ENCODE measurements around the gene MYH16. TPM values are rescaled to one million over a fixed set of nuclear protein-coding genes. Genes with fewer than 3 reads are reported as not detected.

MYH16 gene
- total and polyA plus RNA-seq, 5 experiments from 2014 or later = not detected

- no peaks in the 10 kb centered on the region for H3K4me1 Mint-ChIP-seq
- H3K27me3 Mint-ChIP-seq = peaks cover 0 to 11% (median 5%) of the 10 kb centered on the region in 5 donors
- H3K36me3 Mint-ChIP-seq = no peaks in the 10 kb centered on the region
- no peak overlapping the region for H3K4me3 Mint-ChIP-seq
- ATAC-seq (no peak), DNase-seq (no peak)
- H3K9me3 Mint-ChIP-seq = no peaks in the 10 kb centered on the region
- POLR2A ChIA-PET = no interaction called here
- H3K27ac Mint-ChIP-seq = peak overlapping the region in 1 of 10 donors; percentile 45
These were observed 27.7 kb upstream of the MYH16 start for GRCh38 chr7:99244939-99245338.

GRCh38 chr7:99248391-99249095, 24.1 kb upstream of the MYH16 start:
- Mint-ChIP-seq H3K27ac (no peak overlapping the region), H3K27me3 (peaks cover 0 to 10% (median 2%) of the 10 kb centered on the region in 5 donors), H3K4me1 (no peaks in the 10 kb centered on the region), H3K4me3 (no peak overlapping the region), H3K36me3 (no peaks in the 10 kb centered on the region), H3K9me3 (no peaks in the 10 kb centered on the region)
- no peak for DNase-seq
- POLR2A ChIA-PET = no interaction called here
- ATAC-seq = no peak

DNA sequence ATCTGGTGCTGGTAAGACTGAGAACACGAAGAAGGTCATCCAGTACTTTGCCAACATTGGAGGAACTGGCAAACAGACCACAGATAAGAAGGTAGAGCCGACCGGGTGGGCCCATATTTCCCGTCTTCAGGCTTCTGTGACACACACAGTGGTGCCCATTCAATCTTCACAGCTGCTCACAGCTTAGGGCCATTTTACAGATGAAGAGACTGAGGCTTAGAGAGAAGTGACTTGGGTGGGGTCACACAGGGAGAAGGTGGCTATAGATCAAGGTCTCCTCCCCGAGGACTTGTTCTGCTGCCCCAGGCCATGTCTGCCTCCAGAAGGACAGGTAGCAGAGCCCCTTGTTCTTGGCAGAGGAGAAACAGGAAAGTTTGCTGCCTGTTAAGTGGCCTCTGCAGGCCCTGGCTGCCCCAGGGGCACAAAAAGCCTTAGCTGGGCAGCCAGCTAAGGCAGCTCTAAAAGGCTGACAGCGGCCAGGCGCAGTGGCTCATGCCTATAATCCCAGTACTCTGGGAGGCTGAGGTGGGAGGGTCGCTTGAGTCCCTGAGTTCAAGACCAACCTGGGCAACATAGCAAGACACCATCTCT, 22.6 kb upstream of the MYH16 start:
- DNase-seq (no peak), ATAC-seq (no peak)
- Mint-ChIP-seq H3K27me3 (peaks cover 0 to 8% (median 2%) of the 10 kb centered on the region in 5 donors), H3K9me3 (no peaks in the 10 kb centered on the region), H3K36me3 (no peaks in the 10 kb centered on the region), H3K27ac (no peak overlapping the region), H3K4me1 (no peaks in the 10 kb centered on the region), H3K4me3 (no peak overlapping the region)
- POLR2A ChIA-PET = no interaction called here

- POLR2A ChIA-PET = interaction anchor here (1.6 kb wide), 1 partner anchor 34 kb away, joined by 4 read pairs; no protein-coding TSS in a partner anchor
- no peak overlapping the region for H3K27ac Mint-ChIP-seq
These were observed 20.3 kb upstream of the MYH16 start for GRCh38 chr7:99252166-99252895.

GRCh38 chr7:99253369-99253768, 19.3 kb upstream of the MYH16 start:
- no peak for DNase-seq
- no peak overlapping the region for H3K4me3 Mint-ChIP-seq
- ATAC-seq = no peak
- H3K27ac Mint-ChIP-seq = no peak overlapping the region
- H3K9me3 Mint-ChIP-seq = no peaks in the 10 kb centered on the region
- POLR2A ChIA-PET = interaction anchor here (1.0 kb wide), 1 partner anchor 43 kb away, joined by 3 read pairs; no protein-coding TSS in a partner anchor
- H3K36me3 Mint-ChIP-seq = no peaks in the 10 kb centered on the region
- peaks cover 0 to 5% (median 0%) of the 10 kb centered on the region in 5 donors for H3K27me3 Mint-ChIP-seq
- no peaks in the 10 kb centered on the region for H3K4me1 Mint-ChIP-seq

More at GRCh38 chr7:99252166-99252895, 20.3 kb upstream of the MYH16 start:
- no peak overlapping the region for H3K4me3 Mint-ChIP-seq
- DNase-seq (no peak), ATAC-seq (no peak)
- no peaks in the 10 kb centered on the region for H3K9me3 Mint-ChIP-seq
- H3K27me3 Mint-ChIP-seq = peaks cover 0 to 5% (median 0%) of the 10 kb centered on the region in 5 donors
- H3K4me1 Mint-ChIP-seq = no peaks in the 10 kb centered on the region
- no peaks in the 10 kb centered on the region for H3K36me3 Mint-ChIP-seq

DNA sequence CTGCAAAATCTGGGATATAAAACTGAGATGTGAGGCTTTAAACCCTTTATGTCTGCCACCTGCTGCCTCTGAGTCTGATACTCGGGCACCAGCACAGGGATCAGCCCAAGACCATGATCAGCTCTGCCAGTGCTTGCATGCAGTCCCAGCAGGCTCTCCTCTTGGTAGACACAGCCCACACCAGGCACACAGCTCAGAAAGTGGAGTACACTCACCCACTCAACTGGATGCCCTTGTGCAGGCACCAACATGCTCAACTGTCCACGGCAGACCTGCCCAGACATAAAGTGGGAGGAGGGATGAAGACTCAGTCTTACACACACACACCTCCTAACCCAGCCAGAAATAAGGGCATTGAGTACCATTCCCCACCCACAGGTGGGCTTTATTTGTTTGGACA, 18.2 kb upstream of the MYH16 start:
- H3K9me3 Mint-ChIP-seq = no peaks in the 10 kb centered on the region
- no peak overlapping the region for H3K27ac Mint-ChIP-seq
- H3K4me3 Mint-ChIP-seq = no peak overlapping the region

DNA sequence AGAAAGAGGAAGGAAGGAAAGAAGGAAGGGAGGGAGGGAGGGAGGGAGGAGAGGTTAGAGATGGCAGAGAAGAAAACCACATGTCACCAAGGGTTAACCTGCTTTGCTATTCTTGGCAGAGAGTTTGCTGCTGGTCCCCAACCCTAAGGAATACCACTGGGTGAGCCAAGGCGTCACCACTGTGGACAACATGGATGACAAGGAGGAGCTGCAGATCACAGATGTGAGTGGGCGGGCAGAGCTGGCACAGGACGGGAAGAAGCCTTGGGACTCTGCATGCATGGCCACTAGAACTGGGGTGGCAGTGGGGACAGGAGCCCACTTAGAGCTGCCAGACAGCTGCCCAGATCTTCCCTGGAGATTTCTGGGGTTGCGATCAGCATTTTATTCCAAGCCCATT, 17.2 kb upstream of the MYH16 start:
- H3K4me3 Mint-ChIP-seq = no peak overlapping the region
- DNase-seq = no peak
- H3K36me3 Mint-ChIP-seq = no peaks in the 10 kb centered on the region
- H3K4me1 Mint-ChIP-seq = no peaks in the 10 kb centered on the region
- H3K9me3 Mint-ChIP-seq = no peaks in the 10 kb centered on the region
- no peak overlapping the region for H3K27ac Mint-ChIP-seq
- POLR2A ChIA-PET = interaction anchor here (0.6 kb wide), 1 partner anchor 38 kb away, joined by 6 read pairs; no protein-coding TSS in a partner anchor
- peaks cover 0 to 2% (median 0%) of the 10 kb centered on the region in 5 donors for H3K27me3 Mint-ChIP-seq
- no peak for ATAC-seq

More for the DNA sequence above, 18.2 kb upstream of the MYH16 start:
- POLR2A ChIA-PET = interaction anchor here (1.0 kb wide), 1 partner anchor 44 kb away, joined by 3 read pairs; no protein-coding TSS in a partner anchor
- H3K36me3 Mint-ChIP-seq = no peaks in the 10 kb centered on the region
- no peaks in the 10 kb centered on the region for H3K4me1 Mint-ChIP-seq
- no peak for DNase-seq
- no peak for ATAC-seq
- H3K27me3 Mint-ChIP-seq = peaks cover 0 to 2% (median 0%) of the 10 kb centered on the region in 5 donors

DNA sequence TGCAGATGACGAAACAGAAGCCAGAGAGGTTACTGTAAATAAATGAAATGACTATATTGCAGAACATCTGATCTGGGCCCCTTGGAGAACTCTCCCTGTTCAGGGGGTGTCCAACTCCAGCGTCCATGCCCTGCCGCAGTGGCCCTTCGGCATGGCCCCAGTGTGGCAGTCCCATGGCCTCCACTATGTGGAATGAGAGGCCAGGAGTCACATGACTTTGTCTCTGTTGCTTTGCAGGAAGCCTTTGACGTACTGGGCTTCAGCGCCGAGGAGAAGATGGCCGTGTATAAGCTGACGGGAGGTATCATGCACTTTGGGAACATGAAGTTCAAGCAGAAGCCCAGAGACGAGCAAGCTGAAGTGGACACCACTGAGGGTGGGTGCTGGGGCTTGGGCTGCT, 15.6 kb upstream of the MYH16 start:
- Mint-ChIP-seq H3K4me1 (no peaks in the 10 kb centered on the region), H3K4me3 (no peak overlapping the region), H3K27ac (no peak overlapping the region), H3K9me3 (no peaks in the 10 kb centered on the region), H3K27me3 (peaks cover 0 to 6% (median 0%) of the 10 kb centered on the region in 5 donors), H3K36me3 (no peaks in the 10 kb centered on the region)
- POLR2A ChIA-PET = no interaction called here
- ATAC-seq = no peak
- DNase-seq = no peak

DNA sequence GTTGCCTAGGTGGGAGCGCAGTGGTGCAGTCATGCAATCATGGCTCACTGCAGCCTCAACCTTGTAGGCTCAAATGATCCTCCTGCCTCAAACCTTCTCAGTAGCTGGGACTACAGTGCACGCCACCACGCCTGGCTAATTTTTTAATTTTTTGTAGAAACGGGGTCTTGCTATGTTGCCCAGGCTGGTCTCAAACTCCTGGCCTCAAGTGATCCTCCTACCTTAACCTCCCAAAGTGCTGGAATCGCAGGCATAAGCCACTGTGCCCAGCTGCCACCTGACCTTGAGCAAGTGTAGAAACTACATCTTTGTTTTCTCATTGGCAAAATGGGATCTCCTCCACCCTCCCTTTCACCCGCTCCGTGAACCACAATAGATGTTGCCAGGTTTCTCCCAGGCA, 15.0 kb upstream of the MYH16 start:
- H3K36me3 Mint-ChIP-seq = no peaks in the 10 kb centered on the region

GRCh38 chr7:99258501-99258900, 14.1 kb upstream of the MYH16 start:
- Mint-ChIP-seq H3K27me3 (peaks cover 0 to 6% (median 0%) of the 10 kb centered on the region in 5 donors), H3K9me3 (no peaks in the 10 kb centered on the region), H3K4me3 (no peak overlapping the region), H3K27ac (no peak overlapping the region), H3K4me1 (no peaks in the 10 kb centered on the region), H3K36me3 (no peaks in the 10 kb centered on the region)
- ATAC-seq = no peak
- POLR2A ChIA-PET = interaction anchor here (1.0 kb wide), 1 partner anchor 114 kb away, joined by 4 read pairs; the partner anchor contains the start of gene SMURF1
- no peak for DNase-seq

More for the DNA sequence above, 15.0 kb upstream of the MYH16 start:
- Mint-ChIP-seq H3K4me3 (no peak overlapping the region), H3K27ac (no peak overlapping the region), H3K27me3 (peaks cover 0 to 6% (median 0%) of the 10 kb centered on the region in 5 donors), H3K9me3 (no peaks in the 10 kb centered on the region), H3K4me1 (no peaks in the 10 kb centered on the region)
- ATAC-seq (no peak), DNase-seq (no peak)
- POLR2A ChIA-PET = interaction anchor here (1.0 kb wide), 1 partner anchor 113 kb away, joined by 4 read pairs; the partner anchor contains the start of gene SMURF1

DNA sequence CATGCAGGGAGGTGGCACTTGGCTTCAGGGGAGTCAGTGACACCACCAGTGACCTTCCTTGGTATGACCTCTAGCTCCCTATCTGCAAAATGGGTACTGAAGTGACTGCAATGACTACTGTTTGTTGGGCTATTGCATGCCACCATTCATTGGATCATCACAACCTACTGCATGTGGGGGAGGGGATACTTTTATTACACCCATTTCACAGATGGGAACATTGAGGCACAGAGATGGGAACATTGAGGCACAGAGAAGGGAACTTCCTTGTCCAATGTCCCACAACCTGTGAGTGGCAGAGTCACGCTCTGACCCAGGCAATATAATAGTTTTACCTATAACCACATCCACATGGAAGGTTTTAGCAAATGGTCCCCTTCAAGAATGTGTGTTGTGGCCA, 12.2 kb upstream of the MYH16 start:
- ATAC-seq (no peak), DNase-seq (no peak)
- no peaks in the 10 kb centered on the region for H3K9me3 Mint-ChIP-seq
- POLR2A ChIA-PET = no interaction called here
- no peak overlapping the region for H3K4me3 Mint-ChIP-seq
- H3K4me1 Mint-ChIP-seq = no peaks in the 10 kb centered on the region
- H3K36me3 Mint-ChIP-seq = no peaks in the 10 kb centered on the region
- H3K27me3 Mint-ChIP-seq = peaks cover 0 to 6% (median 0%) of the 10 kb centered on the region in 5 donors
- H3K27ac Mint-ChIP-seq = no peak overlapping the region

GRCh38 chr7:99261646-99262045, 11.0 kb upstream of the MYH16 start:
- DNase-seq = no peak
- ATAC-seq = no peak
- Mint-ChIP-seq H3K27me3 (peaks cover 0 to 12% (median 2%) of the 10 kb centered on the region in 5 donors), H3K4me3 (no peak overlapping the region), H3K9me3 (peaks cover 0 to 1% (median 0%) of the 10 kb centered on the region in 9 donors), H3K27ac (no peak overlapping the region), H3K36me3 (no peaks in the 10 kb centered on the region), H3K4me1 (no peaks in the 10 kb centered on the region)
- POLR2A ChIA-PET = interaction anchor here (0.7 kb wide), 1 partner anchor 465 kb away, joined by 3 read pairs; no protein-coding TSS in a partner anchor
